ENCODE results near the gene LKAAEAR1. TPM values are rescaled to one million over a fixed set of nuclear protein-coding genes. Genes with fewer than 3 reads are reported as not detected.
"Not testable (repeated sequence)": the region's sequence is repeated elsewhere in the genome, so short reads cannot be mapped to it uniquely, and the experiment has no call there.

LKAAEAR1 gene
- total and polyA plus RNA-seq, 3 experiments from 2014 or later, result 0.29 to 1.2 (median 0.39) TPM

- no peak overlapping the region for H3K4me3 Mint-ChIP-seq
- peak overlapping the region in 2 of 8 donors; percentile 19 to 68 for H3K27ac Mint-ChIP-seq
- H3K9me3 ChIP-seq (ENCODE audit: low read length), result no peaks in the 10 kb centered on the region
- no peaks in the 10 kb centered on the region for H3K36me3 Mint-ChIP-seq
- H3K36me3 ChIP-seq (ENCODE audit: insufficient read depth, low read length), result no peaks in the 10 kb centered on the region
- peaks cover 0 to 5% (median 2%) of the 10 kb centered on the region in 5 donors for H3K9me3 Mint-ChIP-seq
- no peaks in the 10 kb centered on the region for H3K4me1 ChIP-seq (ENCODE audit: insufficient read depth, low read length)
- H3K4me1 Mint-ChIP-seq, result peaks cover 0 to 7% (median 1%) of the 10 kb centered on the region in 3 donors
- no peak overlapping the region for H3K4me3 ChIP-seq (ENCODE audit: low read length)
- ChIA-PET POLR2A (no interaction called here), CTCF (interaction anchor here (1.5 to 1.8 kb wide), 2 partner anchors 10 to 52 kb away, joined by 3 to 8 read pairs; no protein-coding TSS in a partner anchor)
- H3K27ac ChIP-seq (ENCODE audit: low read depth, low read length), result no peak overlapping the region
- peaks cover 1 to 3% of the 10 kb centered on the region in 2 donors for H3K27me3 Mint-ChIP-seq
- no peak for DNase-seq
- H3K27me3 ChIP-seq (ENCODE audit: insufficient read depth, low read length, poor library complexity, severe bottlenecking), result no peaks in the 10 kb centered on the region
Measured at GRCh38 chr20:64091340-64091739, 7.1 kb upstream of the LKAAEAR1 start.

- H3K36me3 ChIP-seq (ENCODE audit: insufficient read depth, low read length), result no peaks in the 10 kb centered on the region
- H3K4me3 Mint-ChIP-seq, result no peak overlapping the region
- H3K36me3 Mint-ChIP-seq, result no peaks in the 10 kb centered on the region
- H3K4me1 Mint-ChIP-seq, result peaks cover 0 to 10% (median 1%) of the 10 kb centered on the region in 3 donors
- ChIA-PET POLR2A (no interaction called here), CTCF (interaction anchor here (1.8 kb wide), 1 partner anchor 51 kb away, joined by 8 read pairs; no protein-coding TSS in a partner anchor)
- no peak for DNase-seq
- H3K27ac Mint-ChIP-seq, result no peak overlapping the region
- H3K27me3 ChIP-seq (ENCODE audit: insufficient read depth, low read length, poor library complexity, severe bottlenecking), result no peaks in the 10 kb centered on the region
- H3K4me3 ChIP-seq (ENCODE audit: low read length), result no peak overlapping the region
- H3K27ac ChIP-seq (ENCODE audit: low read depth, low read length), result no peak overlapping the region
- H3K9me3 ChIP-seq (ENCODE audit: low read length), result no peaks in the 10 kb centered on the region
- no peaks in the 10 kb centered on the region for H3K4me1 ChIP-seq (ENCODE audit: insufficient read depth, low read length)
- H3K9me3 Mint-ChIP-seq, result peaks cover 0 to 5% (median 2%) of the 10 kb centered on the region in 5 donors
- peaks cover 1 to 3% of the 10 kb centered on the region in 2 donors for H3K27me3 Mint-ChIP-seq
Measured at GRCh38 chr20:64090165-64090564, 6.0 kb upstream of the LKAAEAR1 start.

- peaks cover 5 to 17% (median 5%) of the 10 kb centered on the region in 3 donors for H3K4me1 Mint-ChIP-seq
- H3K27ac ChIP-seq (ENCODE audit: low read depth, low read length); POLR2A ChIA-PET; H3K4me3 ChIP-seq (ENCODE audit: low read length); H3K27ac Mint-ChIP-seq; CTCF ChIA-PET; H3K27me3 ChIP-seq (ENCODE audit: insufficient read depth, low read length, poor library complexity, severe bottlenecking); H3K9me3 ChIP-seq (ENCODE audit: low read length); DNase-seq; H3K4me1 ChIP-seq (ENCODE audit: insufficient read depth, low read length); H3K9me3 Mint-ChIP-seq; H3K36me3 ChIP-seq (ENCODE audit: insufficient read depth, low read length); H3K36me3 Mint-ChIP-seq; H3K27me3 Mint-ChIP-seq: not testable (repeated sequence)
- H3K4me3 Mint-ChIP-seq, result peak overlapping the region in 1 of 7 donors; percentile 22
Measured at GRCh38 chr20:64088586-64088985, 4.4 kb upstream of the LKAAEAR1 start.

GRCh38 chr20:64087226-64087825 is 3.1 kb upstream of the LKAAEAR1 start:
- H3K9me3 Mint-ChIP-seq; POLR2A ChIA-PET; DNase-seq; H3K4me1 ChIP-seq (ENCODE audit: insufficient read depth, low read length); H3K4me3 Mint-ChIP-seq; H3K36me3 Mint-ChIP-seq; H3K27ac ChIP-seq (ENCODE audit: low read depth, low read length); H3K4me3 ChIP-seq (ENCODE audit: low read length); H3K9me3 ChIP-seq (ENCODE audit: low read length); H3K27me3 ChIP-seq (ENCODE audit: insufficient read depth, low read length, poor library complexity, severe bottlenecking); H3K27me3 Mint-ChIP-seq; H3K27ac Mint-ChIP-seq; H3K36me3 ChIP-seq (ENCODE audit: insufficient read depth, low read length): not testable (repeated sequence)
- CTCF ChIA-PET, result interaction anchor here (1.6 kb wide), 1 partner anchor 48 kb away, joined by 5 read pairs; no protein-coding TSS in a partner anchor
- peaks cover 5 to 24% (median 12%) of the 10 kb centered on the region in 3 donors for H3K4me1 Mint-ChIP-seq

GRCh38 chr20:64086801-64087200 is 2.6 kb upstream of the LKAAEAR1 start:
- no peaks in the 10 kb centered on the region for H3K27me3 ChIP-seq (ENCODE audit: insufficient read depth, low read length, poor library complexity, severe bottlenecking)
- no peak overlapping the region for H3K27ac Mint-ChIP-seq
- H3K36me3 ChIP-seq (ENCODE audit: insufficient read depth, low read length), result no peaks in the 10 kb centered on the region
- no peaks in the 10 kb centered on the region for H3K9me3 ChIP-seq (ENCODE audit: low read length)
- peaks cover 9 to 26% (median 15%) of the 10 kb centered on the region in 3 donors for H3K4me1 Mint-ChIP-seq
- peaks cover 3% of the 10 kb centered on the region in 2 donors for H3K27me3 Mint-ChIP-seq
- ChIA-PET CTCF (interaction anchor here (1.6 to 6.8 kb wide), 2 partner anchors 34 to 48 kb away, joined by 5 to 71 read pairs; no protein-coding TSS in a partner anchor), POLR2A (no interaction called here)
- no peak for DNase-seq
- no peak overlapping the region for H3K27ac ChIP-seq (ENCODE audit: low read depth, low read length)
- peaks cover 0 to 5% (median 2%) of the 10 kb centered on the region in 5 donors for H3K9me3 Mint-ChIP-seq
- H3K4me1 ChIP-seq (ENCODE audit: insufficient read depth, low read length), result peaks cover 15% of the 10 kb centered on the region
- peak overlapping the region in 1 of 7 donors; percentile 13 for H3K4me3 Mint-ChIP-seq
- H3K4me3 ChIP-seq (ENCODE audit: low read length), result no peak overlapping the region
- H3K36me3 Mint-ChIP-seq, result no peaks in the 10 kb centered on the region

GRCh38 chr20:64084685-64085152 is 521 bp upstream of the LKAAEAR1 start:
- POLR2A ChIA-PET, result interaction anchor here (1.5 kb wide), 1 partner anchor 46 kb away, joined by 5 read pairs; no protein-coding TSS in a partner anchor
- H3K4me1 ChIP-seq (ENCODE audit: insufficient read depth, low read length), result peaks cover 15% of the 10 kb centered on the region
- CTCF ChIA-PET, result interaction anchor here (0.8 to 6.8 kb wide), 6 partner anchors 15 to 36 kb away, joined by 3 to 71 read pairs (median 8); no protein-coding TSS in a partner anchor
- no peak overlapping the region for H3K4me3 ChIP-seq (ENCODE audit: low read length)
- no peaks in the 10 kb centered on the region for H3K36me3 ChIP-seq (ENCODE audit: insufficient read depth, low read length)
- no peaks in the 10 kb centered on the region for H3K27me3 ChIP-seq (ENCODE audit: insufficient read depth, low read length, poor library complexity, severe bottlenecking)
- H3K27ac ChIP-seq (ENCODE audit: low read depth, low read length), result no peak overlapping the region
- H3K4me3 Mint-ChIP-seq, result peak overlapping the region in 5 of 7 donors; percentile 75 to 88 (median 84)
- H3K9me3 ChIP-seq (ENCODE audit: low read length), result no peaks in the 10 kb centered on the region
- H3K27me3 Mint-ChIP-seq, result peaks cover 3% of the 10 kb centered on the region in 2 donors
- peaks cover 0 to 5% (median 2%) of the 10 kb centered on the region in 5 donors for H3K9me3 Mint-ChIP-seq
- H3K36me3 Mint-ChIP-seq, result no peaks in the 10 kb centered on the region
- DNase-seq, result no peak
- peak overlapping the region in 2 of 8 donors; percentile 50 to 74 for H3K27ac Mint-ChIP-seq
- peaks cover 11 to 42% (median 26%) of the 10 kb centered on the region in 3 donors for H3K4me1 Mint-ChIP-seq

GRCh38 chr20:64083378-64083803 is 807 bp downstream of the LKAAEAR1 start:
- Histone ChIP-seq H3K9me3 (ENCODE audit: low read length) (no peaks in the 10 kb centered on the region), H3K27me3 (ENCODE audit: insufficient read depth, low read length, poor library complexity, severe bottlenecking) (no peaks in the 10 kb centered on the region), H3K27ac (ENCODE audit: low read depth, low read length) (no peak overlapping the region), H3K36me3 (ENCODE audit: insufficient read depth, low read length) (no peaks in the 10 kb centered on the region), H3K4me1 (ENCODE audit: insufficient read depth, low read length) (peaks cover 15% of the 10 kb centered on the region), H3K4me3 (ENCODE audit: low read length) (peak overlapping the region; percentile 20)
- DNase-seq, result peak; percentile 52 to 76 (median 59)
- Mint-ChIP-seq H3K4me1 (peaks cover 11 to 50% (median 26%) of the 10 kb centered on the region in 3 donors), H3K36me3 (no peaks in the 10 kb centered on the region), H3K9me3 (peaks cover 0 to 5% (median 2%) of the 10 kb centered on the region in 5 donors), H3K27ac (peak overlapping the region in 1 of 8 donors; percentile 73), H3K27me3 (peaks cover 3% of the 10 kb centered on the region in 2 donors), H3K4me3 (peak overlapping the region; percentile 66 to 88 (median 77))
- ChIA-PET CTCF (interaction anchor here (0.6 to 6.8 kb wide), 11 partner anchors 16 to 281 kb away, joined by 3 to 71 read pairs (median 4); no protein-coding TSS in a partner anchor), POLR2A (interaction anchor here (1.3 to 1.5 kb wide), 2 partner anchors 17 to 45 kb away, joined by 4 to 5 read pairs; no protein-coding TSS in a partner anchor)
